HEK293 (cell line): ENCODE measurements around the gene UST.

Experiments used
- ZBTB7A ChIP-seq: fragments of 450-650 bp; formaldehyde crosslinking; IDR thresholded peaks from 2 replicates; pipeline ENCODE4 v1.5.1; 2016; ENCODE audit warnings: low read depth, missing biosample characterization, missing genetic modification characterization
- ZNF768 ChIP-seq: fragments of 450-650 bp; formaldehyde crosslinking; IDR thresholded peaks from 2 replicates; pipeline ENCODE4 v1.5.1; 2018; ENCODE audit warnings: missing biosample characterization, mild to moderate bottlenecking, missing genetic modification characterization
- TF ChIP-seq, protein P1 (sequence below): fragments of 450-650 bp; formaldehyde crosslinking; IDR thresholded peaks from 2 replicates; pipeline ENCODE4 v1.5.1; 2016; ENCODE audit warnings: missing biosample characterization, missing genetic modification characterization

DNA sequence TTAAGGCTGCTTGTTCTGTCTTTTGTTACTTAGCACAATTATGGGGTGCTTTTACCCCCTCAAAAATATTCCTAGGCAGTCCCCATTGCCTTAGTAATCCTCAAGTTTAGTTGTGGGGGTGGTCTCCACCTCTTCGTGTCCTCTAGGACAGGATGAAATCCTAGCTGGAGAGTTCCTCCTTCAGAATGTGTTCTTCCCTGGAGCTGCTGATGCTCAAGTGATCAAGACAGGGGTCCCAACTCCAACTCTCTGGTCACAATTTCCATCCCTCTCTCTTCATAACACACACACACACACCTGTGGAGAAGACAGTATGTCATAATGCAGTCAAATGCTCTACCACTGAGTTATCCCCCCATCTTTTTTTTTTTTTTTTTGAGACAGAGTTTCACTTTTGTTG lies 280.7 kb downstream of the UST start:
- TF ChIP-seq ZNF768 (no peak), ZBTB7A (tag by site-specific recombination) (no peak)
- TF ChIP-seq, protein P1, sequence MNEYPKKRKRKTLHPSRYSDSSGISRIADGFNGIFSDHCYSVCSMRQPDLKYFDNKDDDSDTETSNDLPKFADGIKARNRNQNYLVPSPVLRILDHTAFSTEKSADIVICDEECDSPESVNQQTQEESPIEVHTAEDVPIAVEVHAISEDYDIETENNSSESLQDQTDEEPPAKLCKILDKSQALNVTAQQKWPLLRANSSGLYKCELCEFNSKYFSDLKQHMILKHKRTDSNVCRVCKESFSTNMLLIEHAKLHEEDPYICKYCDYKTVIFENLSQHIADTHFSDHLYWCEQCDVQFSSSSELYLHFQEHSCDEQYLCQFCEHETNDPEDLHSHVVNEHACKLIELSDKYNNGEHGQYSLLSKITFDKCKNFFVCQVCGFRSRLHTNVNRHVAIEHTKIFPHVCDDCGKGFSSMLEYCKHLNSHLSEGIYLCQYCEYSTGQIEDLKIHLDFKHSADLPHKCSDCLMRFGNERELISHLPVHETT (tag by site-specific recombination) = no peak
